Lung (tissue), 12 donors: ENCODE results near the gene CRYAA. TPM values are rescaled to one million over a fixed set of nuclear protein-coding genes. Genes with fewer than 3 reads are reported as not detected.

Experiments used
- ATAC-seq: fragments of 200-7000 bp; cut with Tn5 transposase; one replicate; pipeline ENCODE4 v1.9.1; 2020; ENCODE audit warnings: moderate number of reproducible peaks; ENCODE audit not compliant: insufficient read depth, low FRiP score
- DNase-seq, 3 donors: peaks; one replicate each; pipeline ENCODE4 v3.0.0-alpha.2; 2013 to 2017
- H3K27ac ChIP-seq, 2 donors: one replicate each; pipeline ENCODE4 v1.5.1; 2013; ENCODE audit warnings: mild to moderate bottlenecking in 2 of 2, moderate library complexity in 2 of 2, control low read depth in 1 of 2, inconsistent platforms in 1 of 2, low read depth in 1 of 2, low read length in 1 of 2
- H3K27me3 ChIP-seq, 3 donors: one replicate each; pipeline ENCODE4 v1.5.1; 2013; ENCODE audit warnings: low read length in 2 of 3; ENCODE audit not compliant: control insufficient read depth in 3 of 3, insufficient read depth in 3 of 3
- H3K36me3 ChIP-seq, 4 donors: one replicate each; pipeline ENCODE4 v1.5.1; 2013; ENCODE audit warnings: low read length in 4 of 4, mild to moderate bottlenecking in 1 of 4, moderate library complexity in 1 of 4; ENCODE audit not compliant: control insufficient read depth in 4 of 4, insufficient read depth in 4 of 4
- H3K4me1 ChIP-seq, 5 donors: one replicate each; pipeline ENCODE4 v1.5.1; 2013; ENCODE audit warnings: low read length in 5 of 5, mild to moderate bottlenecking in 2 of 5, moderate library complexity in 1 of 5; ENCODE audit not compliant: control insufficient read depth in 5 of 5, insufficient read depth in 5 of 5
- H3K4me3 ChIP-seq: one replicate; pipeline ENCODE4 v1.5.1; 2013; ENCODE audit warnings: mild to moderate bottlenecking, control low read depth, moderate library complexity
- H3K9ac ChIP-seq, 2 donors: one replicate each; pipeline ENCODE4 v1.5.1; 2013; ENCODE audit warnings: low read length in 2 of 2, control low read depth in 1 of 2; ENCODE audit not compliant: insufficient read depth in 1 of 2
- H3K9me3 ChIP-seq, 4 donors: one replicate each; pipeline ENCODE4 v1.5.1; 2013; ENCODE audit warnings: low read length in 3 of 4, mild to moderate bottlenecking in 1 of 4, moderate library complexity in 1 of 4; ENCODE audit not compliant: control insufficient read depth in 4 of 4, insufficient read depth in 3 of 4
- CTCF ChIP-seq: IDR thresholded peaks from 2 replicates; pipeline ENCODE4 v1.5.1; 2012; ENCODE audit warnings: mild to moderate bottlenecking; ENCODE audit errors: control extremely low read depth, extremely low read depth
- WGBS, 2 donors: extraction: QIAGEN DNeasy Blood & Tissue Kit; methylation state at CpG; one replicate each; pipeline ENCODE4 v1.1.7; 2013; 5-methylcytosine and 5-hydroxymethylcytosine counted together
- polyA plus RNA-seq, 2 donors: library from polyadenylated mRNA; stranded (reverse); fragments of 200-250 nt; gene quantifications; one replicate each; pipeline ENCODE4 v1.2.1, GENCODE V29; 2013
- total RNA-seq, 2 donors: library from RNA; depleted of rRNA in 1 of 2; stranded (reverse); fragments of >200 nt in 1 of 2; gene quantifications; one replicate each; pipeline ENCODE4 v1.2.1, GENCODE V29; 2014 to 2021
- donor health status: control.
- donor health status: control.
- donor health status: Bipolar disorder and iron deficiency.
- donor health status: healthy.
- donor health status: DM: yes; HTN: yes; CAD: no.

CRYAA gene
- total and polyA plus RNA-seq, 4 donors: not detected

GRCh38 chr21:43206231-43207042 lies 37.6 kb downstream of the CRYAA start:
- H3K9me3 ChIP-seq: peaks cover 0 to 5% (median 1%) of the 10 kb centered on the region in 4 donors
- H3K9ac ChIP-seq: no peak overlapping the region
- no peak overlapping the region for H3K27ac ChIP-seq
- DNase-seq: peak in 1 of 3 donors; percentile 9
- no peak for TF ChIP-seq CTCF
- H3K4me1 ChIP-seq: peaks cover 0 to 11% (median 5%) of the 10 kb centered on the region in 5 donors
- no peaks in the 10 kb centered on the region for H3K27me3 ChIP-seq
- no peak for ATAC-seq
- 86 to 93% methylated on average over 18 of the region's 18 CpGs for WGBS, 2 donors
- no peak overlapping the region for H3K4me3 ChIP-seq
- no peaks in the 10 kb centered on the region for H3K36me3 ChIP-seq

GRCh38 chr21:43207043-43207315 lies 38.2 kb downstream of the CRYAA start:
- H3K36me3 ChIP-seq: no peaks in the 10 kb centered on the region
- DNase-seq (peak in 1 of 3 donors; percentile 4), ATAC-seq (no peak)
- no peaks in the 10 kb centered on the region for H3K27me3 ChIP-seq
- H3K4me1 ChIP-seq: peaks cover 0 to 13% (median 5%) of the 10 kb centered on the region in 5 donors
- H3K9me3 ChIP-seq: peaks cover 0 to 3% (median 0%) of the 10 kb centered on the region in 4 donors
- TF ChIP-seq CTCF: no peak
- H3K4me3 ChIP-seq: no peak overlapping the region
- H3K9ac ChIP-seq: no peak overlapping the region
- 93 to 96% methylated on average over 6 of the region's 6 CpGs for WGBS, 2 donors
- no peak overlapping the region for H3K27ac ChIP-seq

GRCh38 chr21:43207868-43208267 lies 39.1 kb downstream of the CRYAA start:
- peaks cover 0 to 13% (median 5%) of the 10 kb centered on the region in 5 donors for H3K4me1 ChIP-seq
- no peaks in the 10 kb centered on the region for H3K36me3 ChIP-seq
- H3K9ac ChIP-seq: no peak overlapping the region
- ATAC-seq (no peak), DNase-seq (no peak)
- H3K9me3 ChIP-seq: peaks cover 0 to 1% (median 0%) of the 10 kb centered on the region in 4 donors
- H3K4me3 ChIP-seq: no peak overlapping the region
- WGBS, 2 donors: 91 to 95% methylated on average over 6 of the region's 6 CpGs
- no peaks in the 10 kb centered on the region for H3K27me3 ChIP-seq
- no peak overlapping the region for H3K27ac ChIP-seq
- TF ChIP-seq CTCF: no peak
